ENCODE results near the gene RBM15B. TPM values are rescaled to one million over a fixed set of nuclear protein-coding genes. Genes with fewer than 3 reads are reported as not detected.

The RBM15B gene
- total RNA-seq, 1 experiment from 2014 or later: 55.6 TPM

GRCh38 chr3:51441282-51442030 lies 50.4 kb downstream of the RBM15B start (continued):
- TF ChIP-seq PREB (CRISPR knock-in tag; IDR thresholded peaks at IDR 0.05; ENCODE audit: borderline replicate concordance): no peak
- no peak for TF ChIP-seq ZBTB43 (CRISPR knock-in tag; IDR thresholded peaks at IDR 0.05)
- TF ChIP-seq ATF1 (CRISPR knock-in tag; IDR thresholded peaks at IDR 0.05): no peak

DNA sequence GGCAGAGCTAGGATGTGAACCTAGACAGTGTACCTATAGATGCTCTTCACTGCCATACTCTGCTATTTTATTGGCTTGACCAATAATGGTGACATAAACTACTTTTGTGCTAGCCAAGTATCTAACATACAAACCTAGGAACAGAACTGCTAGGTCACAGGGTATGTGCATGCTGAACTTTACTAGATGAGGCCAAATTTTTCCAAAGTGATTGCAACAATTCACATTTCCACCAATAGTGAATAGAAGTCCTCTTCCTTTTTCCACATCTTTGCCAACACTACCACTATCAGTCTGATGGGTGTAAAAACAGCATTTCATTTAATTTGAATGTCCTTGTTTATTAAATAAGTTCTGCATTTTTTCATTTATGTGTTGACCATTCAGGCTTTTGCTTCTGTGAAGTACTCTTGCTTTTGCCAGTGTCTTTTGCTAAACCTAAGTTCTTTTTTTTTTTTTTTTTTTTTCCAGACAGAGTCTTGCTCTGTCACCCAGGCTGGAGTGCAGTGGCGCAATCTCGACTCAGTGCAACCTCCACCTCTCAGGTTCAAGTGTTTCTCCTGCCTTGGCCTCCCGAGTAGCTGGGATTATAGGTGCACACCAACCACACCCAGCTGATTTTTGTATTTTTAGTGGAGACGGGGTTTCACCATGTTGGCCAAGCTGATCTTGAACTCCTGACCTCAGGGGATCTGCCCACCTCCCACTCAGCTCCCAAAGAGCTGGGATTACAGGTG lies 54.6 kb downstream of the RBM15B start:
- no peak overlapping the region for H3K4me3 Mint-ChIP-seq
- DNase-seq (ENCODE audit: low spot score) (no peak), ATAC-seq (no peak)
- POLR2A ChIA-PET: no interaction called here
- H3K27me3 Mint-ChIP-seq (ENCODE audit: low read depth): no peaks in the 10 kb centered on the region
- H3K27ac Mint-ChIP-seq: no peak overlapping the region
- peaks cover 28% of the 10 kb centered on the region for H3K36me3 Mint-ChIP-seq
- TF ChIP-seq ZSCAN18 (CRISPR knock-in tag; IDR thresholded peaks at IDR 0.05) (no peak), SOX15 (CRISPR knock-in tag; IDR thresholded peaks at IDR 0.05) (no peak), EMX1 (CRISPR knock-in tag; IDR thresholded peaks at IDR 0.05) (no peak), ZNF671 (CRISPR knock-in tag; IDR thresholded peaks at IDR 0.05) (no peak), ZNF532 (CRISPR knock-in tag; IDR thresholded peaks at IDR 0.05; ENCODE audit: borderline replicate concordance) (no peak), SMAD3 (CRISPR knock-in tag; IDR thresholded peaks at IDR 0.05; ENCODE audit: borderline replicate concordance) (no peak), ZNF121 (CRISPR knock-in tag; IDR thresholded peaks at IDR 0.05) (no peak), SMAD4 (CRISPR knock-in tag; IDR thresholded peaks at IDR 0.05) (no peak), FOXP1 (CRISPR knock-in tag; IDR thresholded peaks at IDR 0.05; ENCODE audit: borderline replicate concordance) (no peak), CBFB (CRISPR knock-in tag; IDR thresholded peaks at IDR 0.05; ENCODE audit: low read depth) (no peak), NFE2L1 (CRISPR knock-in tag; IDR thresholded peaks at IDR 0.05) (no peak), OVOL2 (CRISPR knock-in tag; IDR thresholded peaks at IDR 0.05; ENCODE audit: borderline replicate concordance) (no peak)
- TF ChIP-seq, protein P1, sequence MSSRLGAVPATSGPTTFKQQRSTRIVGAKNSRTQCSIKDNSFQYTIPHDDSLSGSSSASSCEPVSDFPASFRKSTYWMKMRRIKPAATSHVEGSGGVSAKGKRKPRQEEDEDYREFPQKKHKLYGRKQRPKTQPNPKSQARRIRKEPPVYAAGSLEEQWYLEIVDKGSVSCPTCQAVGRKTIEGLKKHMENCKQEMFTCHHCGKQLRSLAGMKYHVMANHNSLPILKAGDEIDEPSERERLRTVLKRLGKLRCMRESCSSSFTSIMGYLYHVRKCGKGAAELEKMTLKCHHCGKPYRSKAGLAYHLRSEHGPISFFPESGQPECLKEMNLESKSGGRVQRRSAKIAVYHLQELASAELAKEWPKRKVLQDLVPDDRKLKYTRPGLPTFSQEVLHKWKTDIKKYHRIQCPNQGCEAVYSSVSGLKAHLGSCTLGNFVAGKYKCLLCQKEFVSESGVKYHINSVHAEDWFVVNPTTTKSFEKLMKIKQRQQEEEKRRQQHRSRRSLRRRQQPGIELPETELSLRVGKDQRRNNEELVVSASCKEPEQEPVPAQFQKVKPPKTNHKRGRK (CRISPR knock-in tag; IDR thresholded peaks at IDR 0.05; ENCODE audit: borderline replicate concordance): no peak
- TF ChIP-seq, protein P2, sequence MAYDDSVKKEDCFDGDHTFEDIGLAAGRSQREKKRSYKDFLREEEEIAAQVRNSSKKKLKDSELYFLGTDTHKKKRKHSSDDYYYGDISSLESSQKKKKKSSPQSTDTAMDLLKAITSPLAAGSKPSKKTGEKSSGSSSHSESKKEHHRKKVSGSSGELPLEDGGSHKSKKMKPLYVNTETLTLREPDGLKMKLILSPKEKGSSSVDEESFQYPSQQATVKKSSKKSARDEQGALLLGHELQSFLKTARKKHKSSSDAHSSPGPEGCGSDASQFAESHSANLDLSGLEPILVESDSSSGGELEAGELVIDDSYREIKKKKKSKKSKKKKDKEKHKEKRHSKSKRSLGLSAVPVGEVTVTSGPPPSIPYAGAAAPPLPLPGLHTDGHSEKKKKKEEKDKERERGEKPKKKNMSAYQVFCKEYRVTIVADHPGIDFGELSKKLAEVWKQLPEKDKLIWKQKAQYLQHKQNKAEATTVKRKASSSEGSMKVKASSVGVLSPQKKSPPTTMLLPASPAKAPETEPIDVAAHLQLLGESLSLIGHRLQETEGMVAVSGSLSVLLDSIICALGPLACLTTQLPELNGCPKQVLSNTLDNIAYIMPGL (CRISPR knock-in tag; IDR thresholded peaks at IDR 0.05): no peak
- H3K9me3 Mint-ChIP-seq: no peaks in the 10 kb centered on the region
- CTCF ChIA-PET: interaction anchor here (3.3 kb wide), 1 partner anchor 11 kb away, joined by 20 read pairs; no protein-coding TSS in a partner anchor
- H3K4me1 Mint-ChIP-seq: no peaks in the 10 kb centered on the region

All from WTC11 (cell line).